ENCODE data around the gene DCPS.
"Not testable (repeated sequence)": the region's sequence is repeated elsewhere in the genome, so short reads cannot be mapped to it uniquely, and the experiment has no call there.

DCPS gene

GRCh38 chr11:126339863-126340434 is 36.1 kb downstream of the DCPS start:
- peaks cover 26% of the 10 kb centered on the region for H3K36me3 Mint-ChIP-seq (ENCODE audit: low read depth)
- no peaks in the 10 kb centered on the region for H3K27me3 Mint-ChIP-seq (ENCODE audit: low read depth)
- no peak overlapping the region for H3K4me3 Mint-ChIP-seq
- H3K9me3 Mint-ChIP-seq, result no peaks in the 10 kb centered on the region
- peaks cover 25% of the 10 kb centered on the region for H3K4me1 Mint-ChIP-seq (ENCODE audit: low read depth)
- no peak overlapping the region for H3K27ac Mint-ChIP-seq

- Mint-ChIP-seq H3K27ac (peak overlapping the region; percentile 34), H3K4me3 (no peak overlapping the region), H3K4me1 (ENCODE audit: low read depth) (peaks cover 28% of the 10 kb centered on the region), H3K9me3 (no peaks in the 10 kb centered on the region), H3K36me3 (ENCODE audit: low read depth) (peaks cover 25% of the 10 kb centered on the region), H3K27me3 (ENCODE audit: low read depth) (no peaks in the 10 kb centered on the region)
These were observed 37.2 kb downstream of the DCPS start for GRCh38 chr11:126340960-126341606.

GRCh38 chr11:126341760-126342161 is 37.9 kb downstream of the DCPS start:
- H3K4me1 Mint-ChIP-seq (ENCODE audit: low read depth), result peaks cover 25% of the 10 kb centered on the region
- no peak overlapping the region for H3K4me3 Mint-ChIP-seq
- H3K27ac Mint-ChIP-seq, result peak overlapping the region; percentile 61
- H3K27me3 Mint-ChIP-seq (ENCODE audit: low read depth), result no peaks in the 10 kb centered on the region
- H3K36me3 Mint-ChIP-seq (ENCODE audit: low read depth), result peaks cover 26% of the 10 kb centered on the region
- H3K9me3 Mint-ChIP-seq, result no peaks in the 10 kb centered on the region

DNA sequence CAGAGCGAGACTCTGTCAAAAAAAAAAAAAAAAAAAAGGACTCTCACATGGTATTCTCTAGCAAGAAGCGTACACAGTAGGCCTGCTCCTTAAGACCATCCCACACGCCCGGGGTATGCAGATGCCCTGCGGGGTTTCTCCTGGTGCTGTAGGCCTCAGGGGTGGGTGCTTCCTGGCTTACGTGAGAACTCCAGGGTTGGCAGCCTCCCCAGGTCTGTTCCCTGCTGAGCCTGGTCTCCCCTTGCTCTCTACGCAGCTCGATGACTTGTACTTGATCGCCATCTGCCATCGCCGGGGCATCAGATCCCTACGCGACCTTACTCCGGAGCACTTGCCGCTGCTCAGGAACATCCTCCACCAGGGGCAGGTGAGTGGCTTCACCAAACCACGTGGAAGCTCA is 39.2 kb downstream of the DCPS start:
- Mint-ChIP-seq H3K27me3 (ENCODE audit: low read depth) (no peaks in the 10 kb centered on the region), H3K4me3 (no peak overlapping the region), H3K36me3 (ENCODE audit: low read depth) (peaks cover 26% of the 10 kb centered on the region), H3K9me3 (no peaks in the 10 kb centered on the region), H3K4me1 (ENCODE audit: low read depth) (peaks cover 25% of the 10 kb centered on the region), H3K27ac (no peak overlapping the region)

- no peaks in the 10 kb centered on the region for H3K9me3 Mint-ChIP-seq
- peaks cover 34% of the 10 kb centered on the region for H3K4me1 Mint-ChIP-seq (ENCODE audit: low read depth)
- H3K4me3 Mint-ChIP-seq, result no peak overlapping the region
- peaks cover 22% of the 10 kb centered on the region for H3K36me3 Mint-ChIP-seq (ENCODE audit: low read depth)
- H3K27me3 Mint-ChIP-seq (ENCODE audit: low read depth), result no peaks in the 10 kb centered on the region
- H3K27ac Mint-ChIP-seq, result peak overlapping the region; percentile 15
These were observed 40.6 kb downstream of the DCPS start for GRCh38 chr11:126344141-126345080.

DNA sequence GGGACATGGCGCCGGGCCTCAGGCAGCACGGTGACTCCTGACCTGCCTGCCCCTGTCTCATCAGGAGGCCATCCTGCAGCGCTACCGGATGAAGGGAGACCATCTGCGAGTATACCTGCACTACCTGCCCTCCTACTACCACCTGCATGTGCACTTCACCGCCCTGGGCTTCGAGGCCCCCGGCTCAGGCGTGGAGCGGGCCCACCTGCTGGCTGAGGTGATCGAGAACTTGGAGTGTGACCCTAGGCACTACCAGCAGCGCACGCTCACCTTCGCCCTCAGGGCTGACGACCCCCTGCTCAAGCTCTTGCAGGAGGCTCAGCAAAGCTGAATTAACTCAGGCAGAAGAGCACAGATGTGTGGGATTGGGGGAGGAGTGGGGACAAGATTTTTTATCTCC is 41.4 kb downstream of the DCPS start:
- Mint-ChIP-seq H3K27ac (peak overlapping the region; percentile 15), H3K4me1 (ENCODE audit: low read depth) (peaks cover 34% of the 10 kb centered on the region), H3K4me3 (no peak overlapping the region), H3K27me3 (ENCODE audit: low read depth) (no peaks in the 10 kb centered on the region), H3K9me3 (no peaks in the 10 kb centered on the region), H3K36me3 (ENCODE audit: low read depth) (peaks cover 22% of the 10 kb centered on the region)

GRCh38 chr11:126345759-126346585 is 42.1 kb downstream of the DCPS start:
- Mint-ChIP-seq H3K27ac (peak overlapping the region; percentile 86), H3K27me3 (ENCODE audit: low read depth) (no peaks in the 10 kb centered on the region), H3K36me3 (ENCODE audit: low read depth) (peaks cover 24% of the 10 kb centered on the region), H3K4me3 (no peak overlapping the region), H3K4me1 (ENCODE audit: low read depth) (peaks cover 34% of the 10 kb centered on the region), H3K9me3 (no peaks in the 10 kb centered on the region)

DNA sequence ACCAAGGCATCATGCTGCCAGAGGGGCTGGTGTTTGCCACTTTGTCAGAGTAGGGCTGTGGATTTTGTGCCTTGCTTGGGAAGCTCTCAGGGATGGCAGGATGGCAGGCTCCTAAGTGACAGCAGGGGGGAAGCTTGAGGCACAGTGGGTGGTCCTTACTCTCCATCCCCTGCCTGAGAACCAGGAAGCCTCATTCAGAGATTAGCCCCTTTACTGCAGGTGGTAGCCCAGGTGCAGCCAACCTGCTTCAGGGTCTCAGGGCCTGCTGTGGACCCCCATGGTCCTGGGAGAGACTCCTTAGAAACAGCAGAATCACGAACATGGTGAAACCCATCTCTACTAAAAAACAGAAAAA is 42.7 kb downstream of the DCPS start:
- peaks cover 30% of the 10 kb centered on the region for H3K4me1 Mint-ChIP-seq (ENCODE audit: low read depth)
- H3K4me3 Mint-ChIP-seq, result no peak overlapping the region
- H3K27me3 Mint-ChIP-seq (ENCODE audit: low read depth), result no peaks in the 10 kb centered on the region
- H3K9me3 Mint-ChIP-seq, result no peaks in the 10 kb centered on the region
- H3K36me3 Mint-ChIP-seq (ENCODE audit: low read depth), result peaks cover 20% of the 10 kb centered on the region
- peak overlapping the region; percentile 86 for H3K27ac Mint-ChIP-seq

DNA sequence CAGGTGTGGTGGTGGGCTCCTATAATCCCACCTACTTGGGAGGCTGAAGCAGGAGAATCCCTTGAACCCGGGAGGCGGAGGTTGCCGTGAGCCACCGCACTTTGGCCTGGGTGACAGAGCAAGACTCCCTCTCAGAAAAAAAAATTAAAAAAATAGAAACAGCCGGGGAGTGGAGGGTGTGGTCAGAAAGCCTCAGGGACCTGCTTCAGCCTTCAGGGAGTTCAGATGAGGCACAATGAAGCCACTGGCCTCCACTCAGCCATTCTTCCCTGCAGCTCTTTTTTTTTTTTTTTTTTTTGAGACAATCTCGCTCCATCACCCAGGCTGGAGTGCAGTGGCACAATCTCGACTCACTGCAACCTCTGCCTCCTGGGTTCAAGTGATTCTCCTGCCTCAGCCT is 43.1 kb downstream of the DCPS start:
- Mint-ChIP-seq H3K36me3 (ENCODE audit: low read depth) (peaks cover 20% of the 10 kb centered on the region), H3K4me1 (ENCODE audit: low read depth) (peaks cover 26% of the 10 kb centered on the region), H3K27ac (peak overlapping the region; percentile 55)
- H3K27me3 Mint-ChIP-seq (ENCODE audit: low read depth); H3K9me3 Mint-ChIP-seq; H3K4me3 Mint-ChIP-seq: not testable (repeated sequence)

DNA sequence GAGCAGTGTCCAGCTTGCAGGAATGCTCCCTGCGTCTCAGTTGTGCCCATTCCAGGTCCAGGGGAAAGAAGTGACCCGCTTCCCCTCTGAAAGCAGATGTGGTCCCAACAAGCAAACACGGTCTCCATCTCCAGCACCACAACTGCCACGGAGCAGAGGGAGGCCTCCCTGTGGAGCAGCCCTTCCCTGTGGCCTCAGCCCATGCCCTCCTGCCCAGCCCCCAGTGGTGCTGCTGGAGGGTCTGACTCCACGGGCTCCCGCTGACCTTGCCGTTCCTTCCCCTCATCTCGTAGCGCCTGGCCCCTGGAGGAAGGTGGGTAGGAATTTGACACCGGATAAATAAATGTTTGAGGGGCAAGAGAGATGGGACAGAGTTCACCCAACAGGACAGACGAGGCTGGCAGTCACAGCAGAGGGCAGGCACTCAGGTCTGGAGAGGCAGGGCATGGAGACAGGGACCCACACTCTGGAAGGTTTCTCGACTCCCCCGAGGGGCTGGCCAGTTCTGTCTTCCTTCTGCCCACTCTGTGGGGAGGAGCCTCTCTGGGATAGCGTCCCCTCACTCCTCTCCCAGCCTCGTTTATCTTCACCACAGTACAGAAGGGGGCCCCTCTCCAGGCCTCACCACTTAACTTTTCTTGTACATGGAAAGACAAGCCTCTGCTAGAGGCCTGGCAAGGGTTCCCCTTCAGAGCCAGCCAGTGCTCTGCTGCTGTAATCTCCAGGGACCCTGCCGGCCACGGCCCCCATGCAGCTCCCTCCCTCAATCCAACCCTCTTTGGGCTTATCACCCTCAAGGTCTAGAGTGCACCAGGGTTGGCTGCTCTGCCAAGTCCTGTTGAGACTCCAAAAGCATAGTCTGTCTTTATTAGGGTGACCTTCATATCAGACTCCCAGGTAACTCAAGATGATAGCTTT is 44.1 kb downstream of the DCPS start:
- Mint-ChIP-seq H3K27ac (peak overlapping the region; percentile 43), H3K27me3 (ENCODE audit: low read depth) (no peaks in the 10 kb centered on the region), H3K9me3 (no peaks in the 10 kb centered on the region), H3K4me1 (ENCODE audit: low read depth) (peaks cover 33% of the 10 kb centered on the region), H3K4me3 (no peak overlapping the region), H3K36me3 (ENCODE audit: low read depth) (peaks cover 18% of the 10 kb centered on the region)

GRCh38 chr11:126348806-126349582 is 45.1 kb downstream of the DCPS start:
- Mint-ChIP-seq H3K27me3 (ENCODE audit: low read depth) (no peaks in the 10 kb centered on the region), H3K9me3 (no peaks in the 10 kb centered on the region), H3K27ac (peak overlapping the region; percentile 43), H3K4me1 (ENCODE audit: low read depth) (peaks cover 39% of the 10 kb centered on the region), H3K36me3 (ENCODE audit: low read depth) (peaks cover 17% of the 10 kb centered on the region), H3K4me3 (no peak overlapping the region)

DNA sequence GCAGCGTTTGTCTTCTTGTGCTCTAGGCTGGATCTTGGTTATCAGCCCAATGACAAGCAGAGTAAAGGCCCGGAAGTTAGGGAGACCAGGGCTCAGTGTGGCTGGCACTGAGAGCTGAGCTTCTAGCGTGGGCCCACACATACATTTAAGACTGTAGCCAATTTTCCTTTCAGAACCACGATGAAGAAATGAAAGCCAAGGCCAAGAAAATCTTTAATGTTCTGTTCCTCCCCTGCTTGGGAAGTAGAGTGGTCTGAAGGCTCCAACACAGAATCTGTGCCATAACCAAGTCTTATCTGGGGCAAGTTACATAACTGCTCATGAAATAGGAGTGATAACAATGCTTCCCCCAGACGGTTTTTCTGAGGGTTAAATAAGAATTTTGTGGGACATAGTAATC is 47.0 kb downstream of the DCPS start:
- Mint-ChIP-seq H3K9me3 (no peaks in the 10 kb centered on the region), H3K4me3 (no peak overlapping the region), H3K4me1 (ENCODE audit: low read depth) (peaks cover 43% of the 10 kb centered on the region), H3K36me3 (ENCODE audit: low read depth) (peaks cover 19% of the 10 kb centered on the region), H3K27ac (no peak overlapping the region), H3K27me3 (ENCODE audit: low read depth) (no peaks in the 10 kb centered on the region)

DNA sequence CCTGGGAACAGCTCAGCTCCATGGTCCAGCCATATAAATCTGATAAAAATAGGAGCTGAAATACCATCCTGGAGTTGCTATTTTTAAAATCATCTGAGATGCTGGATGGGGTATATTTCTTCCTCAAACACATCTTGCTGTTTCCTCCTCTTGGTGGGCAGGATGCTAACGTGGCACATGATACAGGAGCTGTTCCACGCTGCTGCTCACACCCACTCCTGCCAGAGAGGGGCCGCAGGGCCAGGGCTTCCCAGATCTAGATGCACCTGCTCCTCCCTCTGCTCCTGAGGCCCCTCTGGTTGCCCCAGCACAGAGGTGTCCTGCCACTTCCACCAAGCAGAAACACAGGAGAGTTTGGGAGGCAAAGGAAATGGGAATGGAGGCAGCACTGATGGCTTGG is 48.3 kb downstream of the DCPS start:
- no peaks in the 10 kb centered on the region for H3K27me3 Mint-ChIP-seq (ENCODE audit: low read depth)
- H3K9me3 Mint-ChIP-seq, result no peaks in the 10 kb centered on the region
- peaks cover 39% of the 10 kb centered on the region for H3K4me1 Mint-ChIP-seq (ENCODE audit: low read depth)
- peak overlapping the region; percentile 77 for H3K4me3 Mint-ChIP-seq
- peaks cover 14% of the 10 kb centered on the region for H3K36me3 Mint-ChIP-seq (ENCODE audit: low read depth)
- H3K27ac Mint-ChIP-seq, result no peak overlapping the region
